EL (cell line): ENCODE results near the gene PHC1.
A peak's percentile ranks its signal among the peaks of the same experiment; 100 is the strongest.
"Not testable (repeated sequence)": the region's sequence is repeated elsewhere in the genome, so short reads cannot be mapped to it uniquely, and the experiment has no call there.

Experiments
- DNase-seq: peaks from one replicate; pipeline ENCODE4 v3.0.0-alpha.2; 2016

PHC1 gene

DNA sequence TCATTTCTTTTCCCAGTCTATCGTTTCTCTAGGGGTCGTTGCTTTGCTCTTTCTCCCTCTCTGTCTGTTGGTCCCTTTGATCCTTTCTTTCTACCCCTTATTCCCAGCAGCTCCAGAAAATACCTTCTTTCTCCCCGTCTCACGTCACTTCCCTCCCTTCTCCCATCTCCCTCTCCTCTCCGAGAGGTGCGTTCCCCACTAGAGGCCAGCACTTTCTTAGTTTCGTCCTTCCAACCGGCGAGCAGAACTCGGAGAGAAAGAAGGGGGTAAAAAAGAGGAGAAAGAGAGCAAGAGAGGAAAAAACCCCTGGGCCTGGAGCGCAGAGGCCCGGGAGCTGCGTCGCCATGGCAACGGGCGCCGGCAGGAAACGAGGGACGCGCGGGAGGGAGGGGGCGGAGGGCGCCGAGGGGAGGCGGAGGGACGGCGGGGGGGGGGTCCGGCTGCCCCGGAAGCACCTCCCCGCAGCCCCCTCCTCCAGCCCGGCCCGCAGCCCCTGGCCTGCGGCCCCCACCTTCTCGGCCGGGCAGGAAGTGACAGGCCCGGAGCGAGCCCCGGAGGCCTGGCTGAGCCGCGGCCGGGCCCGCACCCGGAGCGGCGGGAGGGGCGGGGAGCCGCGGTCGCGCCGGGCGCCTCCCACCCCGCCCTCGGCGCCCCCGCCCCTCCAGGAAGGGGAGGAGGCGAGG lies at the start of gene PHC1:
PHC1 (plus strand) TSS at position 477 of the 683 bp plus-strand sequence. CDS start 3,169 bp downstream, outside the sequence.
- peak; percentile 79 for DNase-seq

DNA sequence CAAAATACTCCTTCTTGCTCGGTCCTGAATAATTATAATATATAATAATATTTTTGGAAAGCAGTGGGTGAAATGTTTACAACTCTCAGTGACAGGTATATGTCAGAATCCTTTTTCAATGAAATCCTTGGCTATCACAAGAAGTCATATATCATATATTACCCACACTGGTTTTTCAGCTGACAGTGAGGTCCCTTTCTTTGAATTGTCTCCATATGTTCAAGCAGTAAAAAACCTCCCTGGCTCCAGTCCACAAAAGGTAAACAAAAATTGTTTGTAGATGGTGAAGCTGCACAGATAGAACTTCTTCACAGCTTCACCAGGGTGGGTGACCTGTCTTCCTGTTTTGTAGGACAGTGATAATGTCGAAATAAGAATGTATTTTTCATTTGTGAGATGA lies 47.9 kb upstream of the PHC1 start:
- no peak for DNase-seq

DNA sequence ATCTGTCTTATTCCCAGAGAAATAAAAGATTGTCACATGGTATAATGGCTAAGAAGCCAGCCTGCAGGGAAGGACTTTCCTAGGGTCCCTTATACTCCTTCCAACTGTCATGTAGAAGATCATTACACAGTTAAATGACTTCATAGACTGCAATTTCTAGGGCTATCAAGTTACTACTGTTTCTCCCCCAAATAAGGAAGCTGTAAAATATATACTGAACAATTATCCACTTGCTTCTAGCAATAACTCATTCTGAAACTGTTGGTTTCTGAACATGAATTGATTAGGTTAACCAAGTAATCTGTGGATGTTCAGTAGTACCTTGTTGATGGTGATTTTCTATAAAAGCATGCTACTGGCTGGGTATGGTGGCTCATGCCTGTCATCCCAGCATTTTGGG lies 47.3 kb upstream of the PHC1 start:
- DNase-seq = no peak

GRCh38 chr12:8867786-8868185 lies 46.5 kb upstream of the PHC1 start:
- no peak for DNase-seq

DNA sequence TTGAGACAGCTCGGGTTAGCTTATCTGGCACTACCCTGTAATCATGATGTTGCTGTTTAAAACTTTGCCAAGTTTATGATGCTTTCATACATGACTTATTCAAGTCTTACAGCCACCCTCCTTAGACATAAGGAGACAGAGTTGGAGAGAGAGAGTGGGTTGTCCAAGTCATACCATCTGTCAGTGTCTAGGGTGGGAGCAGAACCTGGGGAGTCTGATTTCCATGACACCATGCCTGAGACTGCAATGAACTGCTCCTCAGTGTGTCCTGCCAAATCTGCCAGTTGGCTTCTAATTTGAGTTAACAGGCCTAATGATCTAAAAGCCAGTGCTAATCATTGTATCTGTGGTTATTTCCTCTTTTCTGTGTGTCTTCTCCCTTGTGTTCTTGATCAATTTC lies 43.7 kb upstream of the PHC1 start:
- no peak for DNase-seq

DNA sequence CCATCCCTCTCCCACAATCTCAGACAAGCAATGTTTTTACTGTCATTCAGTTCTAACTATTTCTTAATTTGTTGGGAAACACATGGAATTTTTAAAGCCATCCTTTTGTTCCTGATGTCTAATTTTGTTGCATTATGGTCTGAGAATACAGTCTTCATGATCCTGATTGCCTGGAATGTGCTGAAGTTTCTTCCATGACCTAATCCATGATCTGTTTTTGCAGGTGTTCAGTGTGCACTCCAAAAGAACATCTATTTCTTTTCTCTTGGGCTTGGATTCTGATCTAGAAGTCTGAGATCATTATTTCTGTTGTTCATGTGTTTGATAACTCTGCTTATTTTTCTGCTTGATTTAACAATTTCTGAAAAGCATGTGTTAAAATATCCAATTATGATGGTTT lies 43.2 kb upstream of the PHC1 start:
- no peak for DNase-seq

DNA sequence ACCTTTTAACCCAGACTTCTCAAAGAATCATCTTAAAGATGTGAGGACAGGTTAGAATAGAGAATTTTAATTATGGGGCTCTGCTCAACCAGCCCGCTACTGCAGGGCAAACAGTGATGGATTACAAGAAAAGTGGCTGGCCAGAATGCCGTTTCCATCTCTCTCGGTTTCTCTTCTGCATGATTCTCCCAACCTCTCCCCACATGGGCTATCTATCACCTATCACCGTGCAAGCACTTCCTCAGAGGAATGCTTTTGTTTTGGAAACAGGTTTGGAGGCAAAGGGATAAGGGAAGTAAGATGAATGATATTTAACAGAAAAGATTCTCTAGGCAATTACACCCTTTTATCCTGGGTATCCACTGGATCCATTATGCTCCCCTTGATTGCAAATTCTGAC lies 37.4 kb upstream of the PHC1 start:
- no peak for DNase-seq

DNA sequence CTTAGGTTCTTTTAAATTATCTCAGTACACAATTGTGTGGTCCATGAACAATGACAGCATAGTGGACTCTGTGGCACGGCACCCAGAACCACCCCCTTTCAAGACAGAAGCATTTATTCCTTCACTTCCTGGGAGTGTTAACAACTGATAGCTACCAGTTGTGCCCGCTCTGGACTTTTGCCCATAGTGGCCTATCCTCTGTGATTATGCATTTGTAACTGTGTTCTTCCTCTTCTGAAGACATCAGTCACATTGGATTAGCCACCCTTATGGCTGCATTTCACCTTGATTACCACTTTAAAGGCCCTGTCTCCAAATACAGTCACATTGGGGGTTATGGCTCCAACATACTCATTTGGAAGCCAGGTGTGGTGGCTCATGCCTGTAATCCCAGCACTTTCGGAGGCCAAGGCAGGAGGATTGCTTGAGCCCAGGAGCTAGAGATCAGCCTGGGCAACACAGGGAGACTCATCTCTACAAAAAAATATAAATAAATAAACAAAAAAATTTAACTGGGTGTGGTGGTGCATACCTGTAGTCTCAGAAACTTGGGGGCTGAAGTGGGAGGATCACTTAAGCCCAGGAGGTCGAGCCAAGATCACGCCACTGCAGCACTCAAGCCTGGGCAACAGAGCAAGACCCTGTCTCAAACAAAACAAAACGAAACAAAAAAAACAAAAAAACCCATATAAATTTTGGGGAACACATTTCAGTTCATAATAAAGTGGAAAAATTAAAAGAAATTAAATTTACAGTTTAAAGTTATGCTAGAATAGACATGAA lies 27.6 kb upstream of the PHC1 start:
- DNase-seq = no peak

GRCh38 chr12:8887285-8887715 lies 27.0 kb upstream of the PHC1 start:
- no peak for DNase-seq

GRCh38 chr12:8890313-8891085 lies 23.8 kb upstream of the PHC1 start:
- peak; percentile 48 for DNase-seq

- no peak for DNase-seq
Measured at GRCh38 chr12:8891976-8892375, 22.3 kb upstream of the PHC1 start.

- no peak for DNase-seq
Measured at GRCh38 chr12:8894378-8894777, 19.9 kb upstream of the PHC1 start.

GRCh38 chr12:8894986-8895385 lies 19.3 kb upstream of the PHC1 start:
- no peak for DNase-seq

- no peak for DNase-seq
Measured at GRCh38 chr12:8897081-8897480, 17.2 kb upstream of the PHC1 start.

GRCh38 chr12:8899830-8900229 lies 14.5 kb upstream of the PHC1 start:
- DNase-seq = no peak

DNA sequence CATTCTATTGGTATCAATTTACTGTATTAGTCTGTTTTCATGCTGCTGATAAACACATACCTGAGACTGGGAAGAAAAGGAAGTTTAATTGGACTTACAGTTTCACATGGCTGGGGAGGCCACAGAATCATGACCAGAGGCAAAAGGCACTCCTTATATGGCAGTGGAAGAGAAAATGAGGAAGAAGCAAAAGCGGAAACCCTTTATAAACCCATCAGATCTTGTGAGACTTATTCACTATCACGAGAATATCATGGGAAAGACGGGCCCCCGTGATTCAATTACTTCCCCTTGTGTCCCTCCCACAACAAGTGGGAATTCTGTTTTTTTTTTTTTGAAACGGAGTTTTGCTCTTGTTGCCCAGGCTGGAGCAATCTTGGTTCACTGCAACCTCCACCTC lies 11.6 kb upstream of the PHC1 start:
- DNase-seq = not testable (repeated sequence)

DNA sequence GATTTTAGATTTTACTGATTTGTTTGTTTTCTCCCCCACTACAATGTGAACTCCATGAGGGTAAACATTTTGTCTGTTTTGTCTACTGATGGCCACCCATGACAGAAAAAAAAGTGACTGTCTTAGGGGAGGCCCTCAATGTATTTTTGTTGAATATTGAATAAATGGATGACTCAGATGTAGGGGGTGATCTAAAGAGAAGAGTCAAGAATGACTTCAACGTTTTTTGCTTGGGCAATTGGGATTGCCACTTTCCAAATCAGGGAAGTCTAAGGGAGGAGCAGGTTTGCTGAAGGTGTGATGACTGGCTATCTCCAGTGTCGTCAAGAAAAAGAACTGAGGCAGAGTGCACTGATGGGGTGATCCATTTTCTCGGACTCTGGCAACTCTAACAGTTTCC lies 10.7 kb upstream of the PHC1 start:
- no peak for DNase-seq

GRCh38 chr12:8904665-8905064 lies 9.6 kb upstream of the PHC1 start:
- DNase-seq = no peak

GRCh38 chr12:8905546-8905945 lies 8.8 kb upstream of the PHC1 start:
- DNase-seq = no peak

GRCh38 chr12:8906266-8907180 lies 7.8 kb upstream of the PHC1 start:
- DNase-seq = no peak

GRCh38 chr12:8907513-8907912 lies 6.8 kb upstream of the PHC1 start:
- no peak for DNase-seq

GRCh38 chr12:8909752-8910151 lies 4.6 kb upstream of the PHC1 start:
- DNase-seq = no peak
